Endodermal cell (in vitro differentiated cells): ENCODE data around the gene RSPH6A. TPM values are rescaled to one million over a fixed set of nuclear protein-coding genes. Genes with fewer than 3 reads are reported as not detected.

Experiments used
- DNase-seq: peaks from one replicate; pipeline ENCODE4 v3.0.0-alpha.2; 2017
- H3K27ac ChIP-seq: 2 replicates; pipeline ENCODE4 v1.5.1; 2013; ENCODE audit warnings: mild to moderate bottlenecking, low read depth, low read length, moderate library complexity
- H3K27me3 ChIP-seq: 2 replicates; pipeline ENCODE4 v1.6.1; 2013; ENCODE audit warnings: mild to moderate bottlenecking, low read length, moderate library complexity; ENCODE audit not compliant: insufficient read depth, control insufficient read depth, poor library complexity, severe bottlenecking
- H3K36me3 ChIP-seq: 2 replicates; pipeline ENCODE4 v1.7.0; 2013; ENCODE audit warnings: mild to moderate bottlenecking, low read length, moderate library complexity; ENCODE audit not compliant: control insufficient read depth, insufficient read depth
- H3K4me1 ChIP-seq: one replicate; pipeline ENCODE4 v1.7.0; 2013; ENCODE audit warnings: low read length; ENCODE audit not compliant: control insufficient read depth, insufficient read depth
- H3K4me3 ChIP-seq: 2 replicates; pipeline ENCODE4 v1.5.1; 2013; ENCODE audit warnings: mild to moderate bottlenecking, low read length, moderate library complexity
- H3K9ac ChIP-seq: 2 replicates; pipeline ENCODE4 v1.6.1; 2013; ENCODE audit warnings: mild to moderate bottlenecking, low read length, moderate library complexity; ENCODE audit not compliant: poor library complexity, severe bottlenecking; ENCODE audit errors: extremely low read depth
- H3K9me3 ChIP-seq: 2 replicates; pipeline ENCODE4 v1.6.1; 2013; ENCODE audit warnings: mild to moderate bottlenecking, low read length, moderate library complexity; ENCODE audit not compliant: control insufficient read depth
- H3K27ac Mint-ChIP-seq: 2 replicates; pipeline ENCODE4 v1.8.0; 2020; ENCODE audit warnings: mixed read lengths
- H3K27me3 Mint-ChIP-seq: 2 replicates; pipeline ENCODE4 v1.8.0; 2021; ENCODE audit warnings: mild to moderate bottlenecking, mixed read lengths; ENCODE audit not compliant: insufficient read depth
- H3K36me3 Mint-ChIP-seq: 2 replicates; pipeline ENCODE4 v1.8.0; 2020; ENCODE audit warnings: low read depth, mixed read lengths
- H3K4me1 Mint-ChIP-seq: 2 replicates; pipeline ENCODE4 v1.8.0; 2020; ENCODE audit warnings: mixed read lengths
- H3K4me3 Mint-ChIP-seq: 2 replicates; pipeline ENCODE4 v1.8.0; 2020; ENCODE audit warnings: mild to moderate bottlenecking, moderate library complexity, mixed read lengths
- H3K9me3 Mint-ChIP-seq: 2 replicates; pipeline ENCODE4 v1.8.0; 2020; ENCODE audit warnings: mild to moderate bottlenecking, mixed read lengths
- WGBS, 2 experiments: methylation state at CpG; one replicate each; pipeline versions ENCODE4 v1.1.5 to v1.1.7; 2013; ENCODE audit warnings: missing lambda C conversion rate in 2 of 2, mixed read lengths in 1 of 2; ENCODE audit not compliant: insufficient coverage in 1 of 2, insufficient read length in 1 of 2; 5-methylcytosine and 5-hydroxymethylcytosine counted together
- total RNA-seq, 2 donors: library from RNA; stranded (reverse); fragmentation: NEBNext Ultra II Directional in 1 of 2; extraction: Animal tissue kit (Norgen Biotek cat#: 25700) in 1 of 2; gene quantifications; 2 replicates in 1 of 2; 3 replicates in 1 of 2; pipeline ENCODE4 v1.2.1, GENCODE V29; 2021
- TF ChIP-seq, protein P1 (sequence below): fragments of 200-600 bp; sonication (generic); conservative IDR thresholded peaks from 2 replicates; pipeline ENCODE4 v1.5.0; 2021; ENCODE audit warnings: antibody characterized with exemption, mild to moderate bottlenecking

RSPH6A gene
- total RNA-seq, 2 donors from 2014 or later: 0.53 TPM

DNA sequence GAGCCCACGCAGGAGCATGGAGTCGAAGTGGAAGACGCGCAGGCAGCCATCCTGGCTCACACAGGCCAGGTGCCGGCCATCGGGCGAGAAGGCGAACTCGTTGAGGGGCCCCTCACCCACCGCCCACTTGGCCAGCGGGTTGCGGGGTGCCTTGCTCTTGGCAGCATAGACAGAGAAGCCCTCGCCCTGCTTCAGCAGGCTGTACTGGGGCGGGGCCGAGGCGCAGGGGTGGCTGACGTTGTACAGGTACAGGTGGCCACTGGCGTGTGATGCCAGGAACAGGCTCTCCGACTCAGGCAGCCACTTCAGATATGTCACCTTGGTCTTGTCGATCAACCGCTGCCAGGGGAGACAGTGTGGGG lies 28.6 kb downstream of the RSPH6A start:
- no peak overlapping the region for H3K4me3 Mint-ChIP-seq
- peaks cover 42% of the 10 kb centered on the region for H3K36me3 Mint-ChIP-seq
- no peak overlapping the region for H3K4me3 ChIP-seq
- TF ChIP-seq, protein P1, sequence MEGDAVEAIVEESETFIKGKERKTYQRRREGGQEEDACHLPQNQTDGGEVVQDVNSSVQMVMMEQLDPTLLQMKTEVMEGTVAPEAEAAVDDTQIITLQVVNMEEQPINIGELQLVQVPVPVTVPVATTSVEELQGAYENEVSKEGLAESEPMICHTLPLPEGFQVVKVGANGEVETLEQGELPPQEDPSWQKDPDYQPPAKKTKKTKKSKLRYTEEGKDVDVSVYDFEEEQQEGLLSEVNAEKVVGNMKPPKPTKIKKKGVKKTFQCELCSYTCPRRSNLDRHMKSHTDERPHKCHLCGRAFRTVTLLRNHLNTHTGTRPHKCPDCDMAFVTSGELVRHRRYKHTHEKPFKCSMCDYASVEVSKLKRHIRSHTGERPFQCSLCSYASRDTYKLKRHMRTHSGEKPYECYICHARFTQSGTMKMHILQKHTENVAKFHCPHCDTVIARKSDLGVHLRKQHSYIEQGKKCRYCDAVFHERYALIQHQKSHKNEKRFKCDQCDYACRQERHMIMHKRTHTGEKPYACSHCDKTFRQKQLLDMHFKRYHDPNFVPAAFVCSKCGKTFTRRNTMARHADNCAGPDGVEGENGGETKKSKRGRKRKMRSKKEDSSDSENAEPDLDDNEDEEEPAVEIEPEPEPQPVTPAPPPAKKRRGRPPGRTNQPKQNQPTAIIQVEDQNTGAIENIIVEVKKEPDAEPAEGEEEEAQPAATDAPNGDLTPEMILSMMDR: no peak
- H3K27ac Mint-ChIP-seq: no peak overlapping the region
- H3K9ac ChIP-seq: no peak overlapping the region
- no peak overlapping the region for H3K27ac ChIP-seq
- no peaks in the 10 kb centered on the region for H3K4me1 ChIP-seq
- no peaks in the 10 kb centered on the region for H3K9me3 ChIP-seq
- H3K27me3 ChIP-seq: no peaks in the 10 kb centered on the region
- 96 to 98% methylated on average over 12 to 21 of the region's 21 CpGs for WGBS, 2 experiments
- DNase-seq: no peak
- peaks cover 6% of the 10 kb centered on the region for H3K4me1 Mint-ChIP-seq
- H3K27me3 Mint-ChIP-seq: no peaks in the 10 kb centered on the region
- H3K9me3 Mint-ChIP-seq: no peaks in the 10 kb centered on the region
- H3K36me3 ChIP-seq: peaks cover 31% of the 10 kb centered on the region

DNA sequence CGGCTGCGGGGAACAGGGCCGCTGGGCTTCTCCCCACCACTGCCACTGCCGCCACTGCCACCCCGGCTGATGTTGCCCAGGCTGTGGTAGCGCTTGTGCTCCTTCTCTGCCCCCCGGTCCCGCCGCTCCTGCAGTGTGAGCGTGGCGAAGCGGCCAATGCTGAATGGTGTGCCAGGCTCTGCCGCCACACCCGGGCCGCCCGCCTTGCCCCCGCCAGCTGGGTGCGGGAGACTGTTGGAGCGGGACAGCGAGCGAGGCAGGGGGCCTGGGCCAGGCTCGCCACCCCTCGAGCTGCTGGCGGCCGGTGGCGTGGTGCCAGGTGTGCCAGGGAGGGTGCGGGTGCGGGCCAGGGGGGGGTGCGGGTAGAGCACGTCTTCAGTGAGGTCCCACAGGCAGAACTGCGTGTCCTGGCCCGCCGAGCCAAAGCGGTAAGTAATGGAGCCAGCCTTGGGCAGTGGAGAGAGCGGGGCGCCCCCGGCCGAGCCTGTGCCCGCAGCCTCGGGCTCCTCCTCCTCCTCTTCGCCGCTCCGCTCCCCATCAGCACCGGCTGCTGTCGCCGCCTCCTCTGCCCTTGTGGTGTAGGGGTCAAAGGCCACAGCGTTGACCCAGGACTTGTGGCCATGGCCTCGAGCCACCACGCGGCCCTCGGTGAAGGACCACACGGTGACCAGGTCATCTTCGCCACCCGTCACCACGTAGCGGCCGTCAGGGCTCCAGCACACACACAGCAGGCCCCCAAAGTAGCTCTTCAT lies 29.2 kb downstream of the RSPH6A start:
- 93 to 94% methylated on average over 36 to 57 of the region's 57 CpGs for WGBS, 2 experiments
- H3K4me3 Mint-ChIP-seq: no peak overlapping the region
- no peaks in the 10 kb centered on the region for H3K9me3 Mint-ChIP-seq
- Histone ChIP-seq H3K27me3 (no peaks in the 10 kb centered on the region), H3K4me3 (no peak overlapping the region), H3K27ac (no peak overlapping the region), H3K9ac (no peak overlapping the region), H3K9me3 (no peaks in the 10 kb centered on the region), H3K4me1 (no peaks in the 10 kb centered on the region), H3K36me3 (peaks cover 30% of the 10 kb centered on the region)
- peaks cover 42% of the 10 kb centered on the region for H3K36me3 Mint-ChIP-seq
- DNase-seq: no peak
- peaks cover 4% of the 10 kb centered on the region for H3K4me1 Mint-ChIP-seq
- TF ChIP-seq, protein P1: no peak
- H3K27ac Mint-ChIP-seq: no peak overlapping the region
- peaks cover 2% of the 10 kb centered on the region for H3K27me3 Mint-ChIP-seq

DNA sequence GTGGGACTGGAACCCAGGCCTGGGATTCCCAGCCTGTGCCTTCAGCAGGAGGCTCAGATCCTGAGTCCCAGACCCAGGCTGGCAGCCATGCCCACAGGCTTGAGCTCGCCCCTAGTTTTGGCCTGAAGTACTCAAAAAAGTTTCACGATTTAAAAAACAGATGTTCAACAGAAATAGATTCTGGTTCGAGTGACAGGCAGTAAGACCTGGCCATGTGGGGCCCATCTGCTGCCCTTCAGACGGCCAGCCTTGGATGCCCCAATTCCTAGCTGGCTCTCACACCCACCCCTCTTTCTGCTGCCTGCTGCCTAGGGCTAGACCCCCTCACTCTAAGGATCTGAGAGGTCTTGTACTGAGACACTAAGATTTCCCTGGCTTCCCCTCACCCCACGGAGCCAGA lies 30.0 kb downstream of the RSPH6A start:
- Histone ChIP-seq H3K27me3 (no peaks in the 10 kb centered on the region), H3K36me3 (peaks cover 23% of the 10 kb centered on the region), H3K4me3 (no peak overlapping the region), H3K9ac (no peak overlapping the region), H3K27ac (no peak overlapping the region), H3K9me3 (no peaks in the 10 kb centered on the region), H3K4me1 (peaks cover 7% of the 10 kb centered on the region)
- H3K4me1 Mint-ChIP-seq: peaks cover 4% of the 10 kb centered on the region
- WGBS, 2 experiments: 88 to 96% methylated on average over 4 to 5 of the region's 5 CpGs
- TF ChIP-seq, protein P1: no peak
- H3K4me3 Mint-ChIP-seq: no peak overlapping the region
- DNase-seq: no peak
- no peaks in the 10 kb centered on the region for H3K9me3 Mint-ChIP-seq
- H3K36me3 Mint-ChIP-seq: peaks cover 37% of the 10 kb centered on the region
- peaks cover 4% of the 10 kb centered on the region for H3K27me3 Mint-ChIP-seq
- H3K27ac Mint-ChIP-seq: no peak overlapping the region
